Subcutaneous abdominal adipose tissue (tissue), 5 donors: ENCODE results near the gene MYO6.
"Not testable (repeated sequence)": the region's sequence is repeated elsewhere in the genome, so short reads cannot be mapped to it uniquely, and the experiment has no call there.

ENCODE experiments used
- H3K27ac ChIP-seq: one replicate; pipeline ENCODE4 v1.7.0; 2013; ENCODE audit warnings: low read depth, mild to moderate bottlenecking, inconsistent platforms, low read length, moderate library complexity
- H3K27me3 ChIP-seq, 5 donors: one replicate each; pipeline ENCODE4 v1.7.0; 2013; ENCODE audit warnings: low read length in 5 of 5, inconsistent platforms in 1 of 5; ENCODE audit not compliant: control insufficient read depth in 5 of 5, insufficient read depth in 4 of 5
- H3K36me3 ChIP-seq, 5 donors: one replicate each; pipeline ENCODE4 v1.7.0; 2013; ENCODE audit warnings: low read length in 5 of 5; ENCODE audit not compliant: control insufficient read depth in 5 of 5, insufficient read depth in 5 of 5
- H3K4me1 ChIP-seq, 5 donors: one replicate each; pipeline ENCODE4 v1.7.0; 2013; ENCODE audit warnings: low read length in 5 of 5, mild to moderate bottlenecking in 3 of 5, moderate library complexity in 1 of 5; ENCODE audit not compliant: control insufficient read depth in 5 of 5, insufficient read depth in 5 of 5
- H3K4me3 ChIP-seq, 5 donors: one replicate each; pipeline ENCODE4 v1.7.0; 2013; ENCODE audit warnings: low read length in 5 of 5, low read depth in 1 of 5
- H3K9ac ChIP-seq, 5 donors: one replicate each; pipeline ENCODE4 v1.7.0; 2013; ENCODE audit warnings: low read length in 5 of 5, mild to moderate bottlenecking in 4 of 5, moderate library complexity in 3 of 5
- H3K9me3 ChIP-seq, 5 donors: one replicate each; pipeline ENCODE4 v1.7.0; 2013; ENCODE audit warnings: low read length in 5 of 5; ENCODE audit not compliant: control insufficient read depth in 5 of 5
- donor health status: healthy.
- donor health status: healthy.
- donor health status: healthy.
- donor health status: healthy.
- donor health status: healthy.

MYO6 gene

DNA sequence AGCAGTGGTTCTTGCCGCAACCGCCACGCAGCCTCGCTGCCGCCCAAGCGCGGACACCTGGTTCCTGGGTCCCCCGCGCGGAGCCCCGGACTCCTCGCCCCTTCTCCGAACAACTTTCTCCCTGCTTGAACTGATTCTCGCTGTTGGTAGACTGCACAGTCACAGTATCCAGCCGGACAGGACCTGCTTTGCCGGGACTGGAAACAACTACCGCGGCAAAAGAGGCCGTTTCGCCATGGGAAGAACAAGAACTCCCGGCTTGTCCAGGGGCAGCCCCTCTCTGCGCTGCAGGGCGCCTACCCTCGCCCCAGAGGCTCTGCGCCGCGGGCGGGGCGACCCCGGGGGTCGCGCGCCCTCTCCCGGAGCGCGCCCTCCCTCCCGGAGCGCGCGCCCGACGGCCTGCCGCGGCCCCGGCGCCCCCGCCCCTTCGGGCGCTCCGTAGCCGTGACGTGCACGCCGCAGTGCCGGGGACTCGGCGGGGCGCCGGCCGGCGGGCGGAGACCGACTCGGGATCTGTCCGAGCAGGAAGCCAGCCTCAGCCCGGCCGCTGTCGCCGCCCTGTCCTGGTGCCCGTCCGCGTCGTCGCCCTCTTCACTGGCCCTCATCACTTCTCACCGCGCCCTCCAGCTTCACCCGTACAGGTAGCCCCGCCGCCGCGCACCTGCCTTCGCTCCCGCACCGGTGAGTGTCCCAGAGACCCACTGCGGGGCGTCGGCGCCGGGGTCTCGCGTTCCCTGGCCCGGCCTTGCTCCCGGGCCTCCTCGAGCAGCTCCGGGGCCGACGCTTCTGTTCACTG is at the start of gene MYO6:
Gene MYO6 (plus strand): TSS at position 497 of the 796 bp plus-strand sequence. CDS start 68,309 bp downstream, outside the sequence.
- Histone ChIP-seq H3K27ac (peak within 1 kb of the TSS; percentile 75), H3K4me1 (peaks cover 0 to 21% (median 13%) of the 10 kb centered on the region in 5 donors), H3K36me3 (no peaks in the 10 kb centered on the region), H3K9me3 (no peaks in the 10 kb centered on the region), H3K4me3 (peak within 1 kb of the TSS; percentile 83 to 99 (median 94)), H3K27me3 (peaks cover 0 to 3% (median 0%) of the 10 kb centered on the region in 5 donors), H3K9ac (peak within 1 kb of the TSS; percentile 65 to 92 (median 88))

- not testable (repeated sequence) for H3K9me3 ChIP-seq, H3K4me1 ChIP-seq, H3K27me3 ChIP-seq, H3K4me3 ChIP-seq, H3K9ac ChIP-seq, H3K27ac ChIP-seq
- H3K36me3 ChIP-seq: peaks cover 23 to 48% (median 34%) of the 10 kb centered on the region in 5 donors
Observed at GRCh38 chr6:75708334-75708733, 40.7 kb upstream of the MYO6 start.

- H3K9ac ChIP-seq: no peak overlapping the region
- H3K27ac ChIP-seq: no peak overlapping the region
- peaks cover 34 to 58% (median 53%) of the 10 kb centered on the region in 5 donors for H3K36me3 ChIP-seq
- H3K4me3 ChIP-seq: no peak overlapping the region
- H3K27me3 ChIP-seq: no peaks in the 10 kb centered on the region
- H3K9me3 ChIP-seq: no peaks in the 10 kb centered on the region
- no peaks in the 10 kb centered on the region for H3K4me1 ChIP-seq
Observed at GRCh38 chr6:75711173-75711572, 37.9 kb upstream of the MYO6 start.

DNA sequence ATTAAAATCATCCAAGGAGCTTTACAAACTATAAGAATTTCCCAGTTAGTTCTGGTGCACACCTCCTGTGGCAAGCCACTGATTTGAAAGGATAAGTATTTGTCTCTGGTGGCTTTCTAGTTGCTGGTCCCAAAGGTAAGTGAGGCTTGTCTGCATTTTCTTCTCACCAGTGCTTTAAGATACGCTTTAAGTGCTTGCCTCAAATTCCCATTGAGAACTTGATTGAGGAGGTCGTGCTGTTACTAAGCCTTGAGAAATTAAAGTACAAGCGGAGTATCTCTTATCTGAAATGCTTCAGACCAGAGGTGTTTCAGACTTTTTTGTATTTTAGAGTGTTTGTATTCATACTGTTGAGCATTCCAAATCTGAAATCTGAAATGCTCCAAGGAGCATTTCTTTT is 29.9 kb upstream of the MYO6 start:
- Histone ChIP-seq H3K36me3 (peaks cover 13 to 26% (median 20%) of the 10 kb centered on the region in 5 donors), H3K9ac (no peak overlapping the region), H3K27ac (no peak overlapping the region), H3K9me3 (no peaks in the 10 kb centered on the region), H3K4me1 (no peaks in the 10 kb centered on the region), H3K4me3 (no peak overlapping the region), H3K27me3 (no peaks in the 10 kb centered on the region)

- peaks cover 0 to 3% (median under 1%) of the 10 kb centered on the region in 5 donors for H3K36me3 ChIP-seq
Observed at GRCh38 chr6:75723382-75723781, 25.7 kb upstream of the MYO6 start.

GRCh38 chr6:75727206-75727605 is 21.8 kb upstream of the MYO6 start:
- Histone ChIP-seq H3K36me3 (no peaks in the 10 kb centered on the region), H3K27me3 (no peaks in the 10 kb centered on the region), H3K27ac (no peak overlapping the region), H3K4me1 (no peaks in the 10 kb centered on the region), H3K4me3 (no peak overlapping the region), H3K9ac (no peak overlapping the region), H3K9me3 (no peaks in the 10 kb centered on the region)

More at GRCh38 chr6:75723382-75723781, 25.7 kb upstream of the MYO6 start:
- Histone ChIP-seq H3K27me3 (no peaks in the 10 kb centered on the region), H3K27ac (no peak overlapping the region), H3K9me3 (no peaks in the 10 kb centered on the region), H3K4me1 (no peaks in the 10 kb centered on the region), H3K9ac (no peak overlapping the region), H3K4me3 (no peak overlapping the region)

DNA sequence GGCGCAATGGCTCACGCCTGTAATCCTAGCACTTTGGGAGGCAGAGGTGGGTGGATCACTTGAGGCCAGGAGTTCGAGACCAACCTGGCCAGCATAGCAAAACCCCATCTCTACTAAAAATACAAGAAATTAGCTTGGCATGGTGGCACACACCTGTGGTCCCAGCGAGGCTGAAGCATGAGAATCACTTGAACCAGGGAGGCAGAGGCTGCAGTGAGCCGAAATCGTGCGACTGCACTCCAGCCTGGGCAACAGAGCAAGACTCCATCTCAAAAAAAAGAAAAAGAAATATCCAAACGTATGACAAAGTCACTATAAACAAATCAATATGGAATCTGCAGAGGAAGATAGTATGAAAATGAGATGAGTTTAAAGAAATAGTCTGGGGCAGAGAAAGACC is 18.0 kb upstream of the MYO6 start:
- H3K4me3 ChIP-seq, H3K9me3 ChIP-seq, H3K36me3 ChIP-seq, H3K27me3 ChIP-seq, H3K4me1 ChIP-seq, H3K27ac ChIP-seq, H3K9ac ChIP-seq: not testable (repeated sequence)

DNA sequence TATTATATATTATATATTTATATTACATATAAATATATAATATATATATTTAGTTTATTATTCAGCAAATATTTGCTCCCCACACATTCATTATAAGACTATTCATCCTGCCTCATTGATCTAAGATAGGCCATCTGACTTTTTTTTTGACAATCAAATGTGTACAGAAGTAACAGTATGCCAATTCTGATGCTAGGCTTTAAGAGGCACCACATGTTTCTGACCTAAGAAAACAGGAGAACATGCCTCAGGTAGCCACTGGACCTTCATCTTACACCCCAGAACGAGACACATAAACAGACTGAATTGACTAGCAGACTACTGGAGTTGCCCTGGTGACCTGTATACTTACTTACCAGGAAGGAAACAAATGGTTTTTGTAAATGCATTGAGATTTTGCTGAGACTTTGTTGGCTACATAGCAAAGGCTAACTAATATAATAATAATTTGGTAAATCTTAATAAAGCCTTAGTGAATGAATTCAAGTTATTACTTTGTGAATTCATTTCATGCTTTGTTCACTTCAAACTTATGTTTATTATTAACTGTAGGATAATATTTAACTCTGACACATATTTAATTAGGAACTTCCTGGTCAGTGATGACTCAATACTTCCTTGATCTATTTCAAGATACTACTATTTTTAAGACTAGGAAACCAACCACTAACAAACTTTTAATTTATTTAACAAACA is 13.4 kb upstream of the MYO6 start:
- Histone ChIP-seq H3K27me3 (no peaks in the 10 kb centered on the region), H3K9me3 (no peaks in the 10 kb centered on the region), H3K4me3 (no peak overlapping the region), H3K27ac (peak overlapping the region; percentile 60), H3K36me3 (no peaks in the 10 kb centered on the region), H3K4me1 (peaks cover 0 to 7% (median 0%) of the 10 kb centered on the region in 5 donors), H3K9ac (no peak overlapping the region)

DNA sequence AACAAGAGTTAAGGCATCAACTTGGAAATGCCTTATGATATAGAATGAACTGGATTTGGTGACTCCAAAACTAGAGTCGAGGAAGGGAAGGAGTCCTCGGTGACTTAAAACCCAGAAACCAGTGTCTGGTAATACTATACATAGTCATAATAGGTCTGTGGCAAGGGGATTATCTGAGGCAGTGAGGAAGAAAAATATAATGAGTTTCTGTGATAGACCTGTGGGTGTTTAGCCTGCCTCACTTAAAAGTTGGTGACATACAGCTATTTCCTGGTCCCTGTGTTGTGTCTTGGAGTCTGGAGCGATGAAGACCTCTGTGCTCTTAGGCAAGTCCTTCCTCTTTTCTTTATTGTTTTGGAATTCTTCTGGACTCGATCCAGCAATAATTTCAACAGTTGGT is 5.1 kb upstream of the MYO6 start:
- Histone ChIP-seq H3K27ac (no peak overlapping the region), H3K4me1 (peaks cover 0 to 8% (median 7%) of the 10 kb centered on the region in 5 donors), H3K4me3 (no peak overlapping the region), H3K27me3 (peaks cover 0 to 4% (median 3%) of the 10 kb centered on the region in 5 donors), H3K9ac (no peak overlapping the region), H3K36me3 (no peaks in the 10 kb centered on the region), H3K9me3 (no peaks in the 10 kb centered on the region)

- Histone ChIP-seq H3K4me3 (no peak overlapping the region), H3K9me3 (no peaks in the 10 kb centered on the region), H3K4me1 (peaks cover 0 to 18% (median 13%) of the 10 kb centered on the region in 5 donors), H3K9ac (no peak overlapping the region), H3K27me3 (peaks cover 0 to 4% (median 3%) of the 10 kb centered on the region in 5 donors), H3K36me3 (no peaks in the 10 kb centered on the region), H3K27ac (no peak overlapping the region)
Observed at GRCh38 chr6:75745404-75745803, 3.6 kb upstream of the MYO6 start.
